Measurements from ENCODE around the gene STX8.
A peak's percentile ranks its signal among the peaks of the same experiment; 100 is the strongest.

The STX8 gene

DNA sequence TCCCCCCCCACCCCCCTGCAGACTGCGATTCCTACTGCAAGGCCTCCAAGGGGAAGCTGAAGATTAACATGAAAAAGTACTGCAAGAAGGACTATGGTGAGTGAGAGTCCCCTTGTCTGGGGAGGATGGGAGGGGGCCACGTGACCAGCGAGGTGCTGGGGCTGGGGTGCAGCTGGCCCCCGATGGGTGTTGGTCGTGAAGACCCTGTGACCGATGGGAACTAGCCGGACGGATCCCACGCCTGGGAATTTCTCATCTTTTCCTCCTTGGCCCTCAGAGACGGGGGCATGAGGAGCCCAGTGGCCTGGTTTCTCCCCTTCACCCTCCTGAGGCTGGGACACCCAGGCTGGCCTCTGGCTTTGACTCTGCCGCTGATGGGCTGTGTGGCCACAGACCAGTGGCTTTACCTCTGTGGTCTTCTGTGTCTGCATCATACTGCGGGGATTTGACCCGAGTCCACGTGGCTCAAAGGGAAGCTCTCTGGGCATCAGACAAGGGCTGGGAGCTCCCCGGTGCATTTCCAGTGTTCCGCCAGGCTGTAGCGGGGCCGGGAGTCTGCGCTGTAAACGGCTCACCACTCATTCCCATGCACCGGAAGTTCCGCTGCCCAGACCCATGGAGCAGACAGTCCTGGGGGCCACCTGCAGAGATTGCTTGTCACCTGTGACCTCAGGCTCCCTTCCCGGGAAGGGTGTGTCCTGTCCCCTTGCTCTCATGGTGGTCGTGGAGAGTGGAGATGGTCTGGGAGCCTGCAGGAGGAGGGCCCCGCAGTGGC, 354.3 kb downstream of the STX8 start:
- TF ChIP-seq, protein P1, sequence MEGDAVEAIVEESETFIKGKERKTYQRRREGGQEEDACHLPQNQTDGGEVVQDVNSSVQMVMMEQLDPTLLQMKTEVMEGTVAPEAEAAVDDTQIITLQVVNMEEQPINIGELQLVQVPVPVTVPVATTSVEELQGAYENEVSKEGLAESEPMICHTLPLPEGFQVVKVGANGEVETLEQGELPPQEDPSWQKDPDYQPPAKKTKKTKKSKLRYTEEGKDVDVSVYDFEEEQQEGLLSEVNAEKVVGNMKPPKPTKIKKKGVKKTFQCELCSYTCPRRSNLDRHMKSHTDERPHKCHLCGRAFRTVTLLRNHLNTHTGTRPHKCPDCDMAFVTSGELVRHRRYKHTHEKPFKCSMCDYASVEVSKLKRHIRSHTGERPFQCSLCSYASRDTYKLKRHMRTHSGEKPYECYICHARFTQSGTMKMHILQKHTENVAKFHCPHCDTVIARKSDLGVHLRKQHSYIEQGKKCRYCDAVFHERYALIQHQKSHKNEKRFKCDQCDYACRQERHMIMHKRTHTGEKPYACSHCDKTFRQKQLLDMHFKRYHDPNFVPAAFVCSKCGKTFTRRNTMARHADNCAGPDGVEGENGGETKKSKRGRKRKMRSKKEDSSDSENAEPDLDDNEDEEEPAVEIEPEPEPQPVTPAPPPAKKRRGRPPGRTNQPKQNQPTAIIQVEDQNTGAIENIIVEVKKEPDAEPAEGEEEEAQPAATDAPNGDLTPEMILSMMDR (conservative IDR thresholded peaks at IDR 0.05; ENCODE audit: low read depth, low read length), result no peak
- DNase-seq (ENCODE audit: low read depth), result no peak

DNA sequence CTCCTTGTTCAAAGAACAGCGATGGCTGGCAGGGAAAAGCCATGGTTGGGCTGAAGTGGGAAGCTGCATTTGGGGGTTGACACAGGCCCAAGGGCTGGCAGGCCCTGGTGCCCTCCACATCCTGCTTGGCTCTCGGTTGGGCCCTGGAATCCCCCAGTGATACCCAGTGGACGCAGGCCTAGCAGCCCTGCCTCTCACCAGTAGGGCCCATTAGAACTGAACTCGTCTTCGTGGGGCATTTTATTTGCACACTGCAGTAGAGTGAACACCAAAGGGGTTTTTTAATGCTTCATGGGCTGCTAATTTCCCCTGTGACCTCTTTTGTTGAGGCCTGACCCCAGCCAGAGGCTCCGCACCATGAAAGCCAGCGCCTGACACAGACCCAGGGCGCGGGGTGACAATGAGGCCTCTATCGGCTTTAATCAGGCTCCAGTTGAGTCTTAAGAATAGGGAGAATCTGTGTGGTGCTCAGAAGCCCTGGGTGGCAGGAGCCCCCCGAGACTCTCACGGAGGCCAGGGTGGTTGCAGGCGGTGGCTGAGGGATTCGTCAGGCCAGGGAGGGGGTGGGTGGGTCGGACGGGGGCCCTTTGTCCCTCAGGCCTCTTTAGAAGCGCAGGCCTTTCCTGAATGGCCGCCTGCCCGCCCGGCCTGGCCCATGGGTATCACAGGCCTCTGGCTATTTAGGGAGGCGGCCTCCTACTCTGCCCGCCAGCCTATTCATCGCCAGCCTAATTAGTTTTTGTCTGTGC, 355.0 kb downstream of the STX8 start:
- TF ChIP-seq, protein P1 (conservative IDR thresholded peaks at IDR 0.05; ENCODE audit: low read depth, low read length), result no peak
- no peak for DNase-seq (ENCODE audit: low read depth)
- H3K4me3 ChIP-seq (ENCODE audit: low read depth, low read length), result no peak overlapping the region

More for the DNA sequence above, 354.3 kb downstream of the STX8 start:
- no peak overlapping the region for H3K4me3 ChIP-seq (ENCODE audit: low read depth, low read length)

DNA sequence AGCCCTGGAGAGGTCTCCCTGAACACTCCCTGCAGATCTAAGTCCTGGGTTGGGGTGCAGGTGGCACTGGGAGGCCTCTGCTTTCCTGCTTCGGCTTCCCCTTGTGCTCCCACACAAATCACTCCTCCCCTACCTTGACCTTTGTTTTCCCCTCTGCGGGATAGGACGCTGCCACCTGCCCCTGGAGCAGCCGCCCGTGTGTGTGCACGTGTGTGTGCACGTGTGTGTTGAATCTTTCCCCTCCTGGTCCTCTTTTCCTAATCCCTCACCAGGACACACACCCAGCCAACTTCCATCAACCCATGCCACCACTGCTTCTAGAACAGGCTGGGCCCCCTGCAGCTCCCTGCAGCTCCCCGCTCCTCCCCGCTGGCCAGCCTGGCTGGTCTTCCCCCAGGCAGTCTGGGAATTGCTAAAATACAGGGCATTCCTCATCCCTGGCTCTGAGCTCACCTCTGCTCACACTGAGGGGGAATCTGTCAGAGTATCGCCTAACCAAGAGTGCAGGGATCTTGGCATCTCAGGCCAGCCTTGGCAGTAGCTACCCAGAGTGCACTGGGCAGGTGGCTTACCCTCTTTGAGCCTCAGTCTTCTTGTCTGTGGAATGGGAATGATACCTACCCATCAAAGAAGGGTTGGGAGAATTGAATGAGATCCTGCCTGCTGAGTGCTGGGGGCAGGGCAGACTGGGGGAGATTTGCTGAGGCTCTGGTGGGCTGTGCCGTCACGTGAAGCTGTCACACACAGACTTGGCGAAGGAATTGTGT, 355.8 kb downstream of the STX8 start:
- no peak for DNase-seq (ENCODE audit: low read depth)
- TF ChIP-seq, protein P1 (conservative IDR thresholded peaks at IDR 0.05; ENCODE audit: low read depth, low read length), result no peak
- H3K4me3 ChIP-seq (ENCODE audit: low read depth, low read length), result no peak overlapping the region

DNA sequence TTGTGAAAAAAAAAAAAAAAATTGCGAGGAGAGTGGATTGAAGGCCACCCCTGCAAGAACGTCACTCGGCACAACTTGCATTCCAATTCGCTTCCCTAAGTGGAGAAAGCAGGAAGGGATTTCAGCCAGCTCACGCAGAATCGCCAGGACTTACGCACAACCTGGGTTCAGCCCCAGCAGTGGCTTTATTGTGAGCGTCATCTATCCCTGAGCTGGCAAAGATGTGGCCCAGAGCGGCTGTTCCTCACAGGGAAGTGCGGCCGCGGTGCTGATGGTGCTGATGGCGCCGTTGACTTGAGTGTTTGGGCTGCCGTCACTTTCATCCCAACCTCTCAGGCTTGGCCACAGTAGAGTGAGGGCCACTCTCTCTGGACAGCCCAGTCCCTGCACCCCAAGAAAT, 356.7 kb downstream of the STX8 start:
- DNase-seq (ENCODE audit: low read depth), result no peak
- TF ChIP-seq, protein P1 (conservative IDR thresholded peaks at IDR 0.05; ENCODE audit: low read depth, low read length), result no peak
- H3K4me3 ChIP-seq (ENCODE audit: low read depth, low read length), result no peak overlapping the region

DNA sequence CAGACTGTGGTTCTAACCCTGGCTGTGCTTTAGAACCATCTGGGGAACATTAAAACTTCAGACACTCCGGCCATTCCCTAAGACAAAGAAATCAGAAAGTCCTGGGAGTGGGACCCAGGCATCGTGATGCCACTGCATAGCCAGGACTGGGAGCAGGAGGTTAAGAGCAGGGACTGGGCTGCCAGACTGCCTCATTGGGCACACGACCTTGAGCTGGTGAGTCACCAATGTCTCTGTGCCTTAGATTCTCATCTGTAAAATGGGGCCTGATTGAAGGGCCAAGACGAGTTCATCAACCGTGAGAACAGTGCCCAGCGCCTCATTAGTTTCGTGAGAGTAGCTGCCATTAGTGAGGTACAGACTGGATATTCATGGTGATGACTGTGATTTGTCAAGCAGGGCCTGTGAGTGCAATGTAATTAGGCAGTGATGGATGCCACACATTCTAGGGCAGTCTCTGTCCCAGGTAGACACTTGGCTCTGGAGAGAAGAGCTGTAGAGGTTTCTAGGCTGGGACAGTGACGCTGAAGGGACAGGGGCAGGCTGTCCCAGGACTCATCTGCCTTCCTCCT, 357.5 kb downstream of the STX8 start:
- TF ChIP-seq, protein P1 (conservative IDR thresholded peaks at IDR 0.05; ENCODE audit: low read depth, low read length), result no peak
- no peak overlapping the region for H3K4me3 ChIP-seq (ENCODE audit: low read depth, low read length)
- DNase-seq (ENCODE audit: low read depth), result no peak

DNA sequence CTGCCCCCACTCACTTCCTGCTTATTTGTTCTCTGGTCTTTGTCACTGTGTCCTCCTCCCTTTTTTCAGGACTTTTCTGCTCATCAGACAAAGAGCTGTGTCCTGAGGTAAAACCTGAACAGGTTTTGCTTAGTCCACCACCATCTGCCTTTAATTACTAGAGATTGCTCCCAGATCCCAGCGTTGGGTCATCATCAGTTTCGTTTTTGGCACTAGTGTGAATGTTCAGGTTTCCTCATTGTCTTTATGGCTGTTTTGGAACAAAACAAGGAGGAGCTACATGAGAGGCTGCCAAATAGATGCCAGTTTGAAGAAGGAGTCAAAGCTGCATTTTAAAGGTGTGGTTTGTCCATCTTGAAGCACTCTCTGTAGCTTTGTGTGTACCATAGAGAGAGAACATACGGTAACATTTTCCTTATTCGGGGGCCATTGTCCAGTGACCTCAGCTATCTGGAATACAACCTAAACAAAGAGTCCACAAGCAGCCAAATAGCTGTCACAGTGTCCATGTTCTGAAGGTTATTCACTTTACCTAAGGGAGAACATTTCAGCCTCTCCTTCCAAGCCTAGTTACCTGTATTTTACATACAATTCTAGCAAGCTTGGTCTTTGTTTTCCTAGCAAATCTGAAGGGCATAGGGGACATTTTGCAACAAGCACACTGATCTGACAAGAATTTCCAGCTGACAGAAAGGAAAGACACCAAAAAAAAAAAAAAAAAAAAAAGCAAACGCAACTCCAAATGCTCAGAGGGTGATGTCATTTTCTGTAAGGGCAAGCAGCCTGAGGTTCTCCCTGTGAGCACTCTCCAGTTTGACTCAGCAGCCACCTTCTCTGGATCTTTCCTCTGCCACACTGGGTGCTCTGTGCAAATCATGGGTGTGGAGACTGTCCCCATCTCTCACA, 358.2 kb downstream of the STX8 start:
- peak; percentile 83 for DNase-seq (ENCODE audit: low read depth)
- TF ChIP-seq, protein P1 (conservative IDR thresholded peaks at IDR 0.05; ENCODE audit: low read depth, low read length), result no peak
- no peak overlapping the region for H3K4me3 ChIP-seq (ENCODE audit: low read depth, low read length)

Measured in choroid plexus epithelial cell (primary cell).